GM12872 (cell line): ENCODE data around the gene PRKD2.
A peak's percentile ranks its signal among the peaks of the same experiment; 100 is the strongest.

Experiments used
- TF ChIP-seq, protein P1 (sequence below): IDR thresholded peaks from 3 replicates; pipeline ENCODE4 v1.5.1; 2011; ENCODE audit warnings: low read depth, mild to moderate bottlenecking, low read length, moderate library complexity; ENCODE audit not compliant: insufficient read depth

PRKD2 gene

DNA sequence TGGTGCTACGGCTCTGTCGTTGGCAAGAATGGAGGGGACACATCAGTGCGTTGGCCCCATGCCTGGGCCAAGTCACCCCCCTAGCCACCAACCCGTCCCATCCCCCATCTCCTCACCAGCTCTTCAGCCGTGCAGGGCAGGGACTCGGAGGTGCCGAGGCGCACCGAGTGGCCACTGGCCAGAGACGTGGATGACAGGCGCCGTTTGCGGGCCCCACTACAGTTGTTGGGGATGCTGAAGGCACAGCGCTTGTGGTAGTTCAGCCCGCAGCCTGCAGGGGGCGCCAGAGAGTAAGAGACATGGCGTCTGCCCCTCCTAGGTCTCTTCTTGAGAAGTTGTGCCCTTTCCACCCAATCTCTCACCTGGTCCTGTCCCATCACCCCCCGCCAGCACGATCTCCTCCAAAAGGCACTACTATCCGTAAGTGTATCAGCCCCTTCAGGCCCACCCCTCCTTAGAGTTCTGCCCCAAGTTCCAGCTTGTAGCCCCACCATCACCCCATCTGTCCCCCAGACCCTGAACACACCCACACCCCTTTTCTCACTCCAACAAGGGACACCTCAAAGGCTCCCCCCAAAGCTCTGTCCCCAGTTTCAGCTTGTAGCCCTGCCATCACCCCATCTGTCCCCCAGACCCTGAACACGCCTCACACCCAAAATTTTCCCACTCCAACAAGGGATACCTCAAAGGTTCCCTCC is 12.4 kb downstream of the PRKD2 start:
- TF ChIP-seq, protein P1, sequence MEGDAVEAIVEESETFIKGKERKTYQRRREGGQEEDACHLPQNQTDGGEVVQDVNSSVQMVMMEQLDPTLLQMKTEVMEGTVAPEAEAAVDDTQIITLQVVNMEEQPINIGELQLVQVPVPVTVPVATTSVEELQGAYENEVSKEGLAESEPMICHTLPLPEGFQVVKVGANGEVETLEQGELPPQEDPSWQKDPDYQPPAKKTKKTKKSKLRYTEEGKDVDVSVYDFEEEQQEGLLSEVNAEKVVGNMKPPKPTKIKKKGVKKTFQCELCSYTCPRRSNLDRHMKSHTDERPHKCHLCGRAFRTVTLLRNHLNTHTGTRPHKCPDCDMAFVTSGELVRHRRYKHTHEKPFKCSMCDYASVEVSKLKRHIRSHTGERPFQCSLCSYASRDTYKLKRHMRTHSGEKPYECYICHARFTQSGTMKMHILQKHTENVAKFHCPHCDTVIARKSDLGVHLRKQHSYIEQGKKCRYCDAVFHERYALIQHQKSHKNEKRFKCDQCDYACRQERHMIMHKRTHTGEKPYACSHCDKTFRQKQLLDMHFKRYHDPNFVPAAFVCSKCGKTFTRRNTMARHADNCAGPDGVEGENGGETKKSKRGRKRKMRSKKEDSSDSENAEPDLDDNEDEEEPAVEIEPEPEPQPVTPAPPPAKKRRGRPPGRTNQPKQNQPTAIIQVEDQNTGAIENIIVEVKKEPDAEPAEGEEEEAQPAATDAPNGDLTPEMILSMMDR: peak; percentile 99

DNA sequence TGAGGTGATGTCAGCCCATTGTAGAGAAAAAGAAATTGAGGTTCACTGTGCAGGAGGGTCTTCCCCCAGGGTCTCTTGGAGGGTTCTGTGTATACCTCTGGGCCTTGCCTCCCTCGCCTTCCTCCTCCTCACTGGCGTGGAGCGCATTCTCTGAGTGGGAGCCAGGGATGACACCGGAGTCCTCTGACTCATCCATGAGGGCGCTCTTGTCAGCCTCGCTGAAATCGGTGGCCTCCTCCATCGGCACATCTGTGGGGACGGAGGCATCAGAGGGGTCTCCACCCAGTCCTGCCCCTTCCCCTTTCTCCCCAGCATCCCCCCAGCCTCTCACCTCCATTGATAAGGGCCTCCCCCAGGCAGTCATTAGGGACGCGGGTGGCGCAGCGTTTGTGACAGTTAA is 16.2 kb downstream of the PRKD2 start:
- TF ChIP-seq, protein P1: no peak

DNA sequence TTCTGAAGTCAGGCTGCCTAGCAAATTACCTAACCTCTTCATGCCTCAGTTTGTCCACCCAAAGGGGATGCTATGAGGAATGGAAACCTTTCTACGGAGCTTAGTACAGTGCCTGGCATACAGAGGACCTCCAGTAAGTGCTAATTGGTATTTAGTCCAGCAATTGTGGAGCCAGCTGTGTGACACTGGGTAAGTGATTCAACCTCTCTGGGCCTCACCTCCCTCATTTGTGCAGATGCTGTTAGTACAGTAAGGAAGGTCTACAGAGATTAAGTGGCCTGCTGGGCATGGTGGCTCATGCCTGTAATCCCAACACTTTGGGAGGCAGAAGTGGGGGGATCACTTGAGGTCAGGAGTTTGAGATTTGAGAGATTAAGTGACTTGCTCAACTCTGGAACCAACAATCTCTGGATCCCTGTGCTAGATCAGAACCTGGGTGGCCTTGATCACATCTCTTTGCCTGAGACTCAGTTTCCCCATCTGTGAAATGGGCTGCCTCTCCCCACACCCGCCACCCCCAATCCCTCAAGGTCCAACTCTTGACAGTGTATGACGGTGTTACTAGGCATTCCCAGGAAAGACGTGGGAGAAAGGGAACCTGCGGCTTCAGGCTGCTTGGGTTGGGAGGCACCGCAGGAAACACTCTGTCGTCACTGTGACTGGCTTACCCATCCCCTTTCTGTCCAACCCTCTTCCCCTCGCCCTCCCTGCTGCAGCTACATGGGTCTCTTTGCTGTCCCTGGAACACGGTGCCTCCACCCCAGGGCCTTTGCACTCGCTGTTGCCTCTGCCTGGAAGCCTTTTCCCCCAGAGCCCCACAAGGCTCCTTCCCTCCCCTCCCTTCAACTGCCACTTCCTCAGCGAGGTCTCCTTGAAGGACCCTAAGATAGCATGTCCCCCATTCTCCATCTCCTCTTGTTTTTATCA is 18.3 kb downstream of the PRKD2 start:
- TF ChIP-seq, protein P1: no peak

DNA sequence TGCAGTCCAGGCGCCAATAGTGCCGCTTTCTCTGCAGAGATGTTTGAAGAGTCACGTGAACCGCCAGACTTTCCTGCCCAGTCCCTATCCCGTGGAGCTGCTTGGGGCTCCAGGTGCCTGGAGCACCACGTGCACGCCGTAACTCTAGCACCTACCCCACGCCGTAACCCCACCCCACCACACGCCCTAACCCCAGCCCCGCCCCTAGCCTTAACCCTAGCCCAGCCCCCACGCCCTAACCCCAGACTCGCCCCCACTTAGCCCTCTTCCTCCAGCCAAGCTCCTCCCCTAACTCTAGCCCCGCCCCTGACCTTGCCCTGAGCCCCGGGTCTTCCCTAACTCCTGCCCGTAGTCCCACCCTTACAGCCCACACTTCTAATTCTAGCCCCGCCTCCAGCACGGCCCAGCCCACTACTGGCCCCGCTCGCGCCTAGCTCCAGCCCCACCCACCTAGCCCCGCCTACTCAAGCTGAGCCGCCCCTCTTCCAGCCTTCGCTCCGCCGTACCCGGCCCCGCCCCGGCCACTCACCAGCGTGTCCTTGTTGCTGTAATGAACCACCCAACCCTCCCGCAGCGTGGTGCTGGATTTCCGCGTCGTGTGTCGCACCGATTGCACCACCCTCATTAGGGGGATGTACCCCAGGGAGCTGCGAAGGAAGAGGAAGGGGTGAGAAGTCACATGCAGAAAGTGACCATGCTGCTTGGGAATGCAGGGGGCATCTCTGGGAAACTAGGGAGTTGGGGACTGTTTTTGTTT is 19.5 kb downstream of the PRKD2 start:
- TF ChIP-seq, protein P1: no peak

DNA sequence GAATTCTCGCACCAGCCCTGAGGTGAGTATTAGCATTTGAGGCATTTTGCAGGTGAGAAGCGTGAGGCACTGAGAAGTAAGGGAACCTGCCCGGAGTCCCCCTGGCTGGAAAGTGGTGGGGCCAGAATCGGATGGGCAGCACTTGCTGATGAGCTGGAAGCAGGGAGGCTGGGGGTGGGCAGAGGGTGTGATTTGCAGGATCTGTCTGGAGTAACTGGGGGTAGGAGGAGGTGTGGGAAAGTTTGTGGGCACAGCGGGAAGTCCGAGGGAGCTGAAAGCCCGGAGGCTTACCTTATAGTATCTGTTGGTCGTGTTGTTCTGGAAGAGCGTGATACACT is 20.1 kb downstream of the PRKD2 start:
- TF ChIP-seq, protein P1: no peak

DNA sequence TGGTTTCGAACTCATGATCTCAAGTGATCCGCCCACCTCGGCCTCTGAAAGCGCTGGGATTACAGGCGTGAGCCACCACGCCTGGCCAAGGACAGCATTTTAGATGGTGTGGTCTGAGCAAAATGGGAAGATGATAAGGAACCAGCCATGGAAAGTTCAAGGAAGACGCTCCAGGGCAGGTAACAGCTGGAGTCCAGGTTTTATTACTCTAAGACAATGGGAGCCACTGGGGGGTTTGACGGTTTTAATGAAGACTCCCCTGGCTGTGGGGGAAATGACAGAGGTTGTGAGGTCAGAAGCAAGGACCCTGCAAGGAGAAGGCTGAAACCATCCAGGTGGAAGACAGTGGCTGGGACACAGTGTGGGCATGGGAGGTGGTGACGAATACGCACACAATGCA is 20.9 kb downstream of the PRKD2 start:
- TF ChIP-seq, protein P1: no peak

DNA sequence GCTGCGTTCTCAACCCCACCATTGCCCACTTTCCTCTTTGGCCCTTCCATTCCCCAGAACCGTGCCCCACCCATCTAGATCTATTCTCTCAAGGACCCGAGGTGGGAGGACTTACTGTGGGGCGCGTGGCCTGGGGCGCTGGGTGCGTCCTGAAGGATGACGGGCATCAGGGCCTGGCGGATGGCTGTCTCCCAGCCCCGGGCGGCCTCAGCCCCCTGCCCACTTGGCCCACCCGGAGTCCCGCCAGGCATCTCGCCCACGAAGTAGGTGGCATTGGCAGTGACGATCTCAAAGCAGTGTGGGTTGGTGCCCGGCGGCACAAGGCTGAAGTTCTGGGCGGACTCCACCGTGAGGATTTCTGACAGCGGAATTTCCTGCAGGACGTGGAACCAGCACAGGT is 23.2 kb downstream of the PRKD2 start:
- TF ChIP-seq, protein P1: no peak
